Upper lobe of left lung (tissue), 4 donors: ENCODE measurements around the gene PRDM11.

ENCODE experiments used
- CTCF ChIP-seq, 6 experiments: fragments of 450-650 bp in 4 of 6; fragments of 200-600 bp in 2 of 6; sonication (generic) in 2 of 6; IDR thresholded peaks; one replicate each; pipeline ENCODE4 v1.5.1; 2016 to 2019; ENCODE audit warnings: antibody characterized with exemption in 6 of 6
- POLR2AphosphoS5 ChIP-seq, 2 donors: sonication (generic); formaldehyde crosslinking; IDR thresholded peaks; one replicate each; pipeline ENCODE4 v1.5.1; 2017; ENCODE audit warnings: antibody characterized with exemption in 2 of 2

- TF ChIP-seq CTCF (IDR thresholded peaks at IDR 0.05) (peak; percentile 17 to 71 (median 52)), POLR2AphosphoS5 (IDR thresholded peaks at IDR 0.05) (no peak)
Measured at GRCh38 chr11:45180179-45180847, 33.9 kb downstream of the PRDM11 start.
